Measurements from ENCODE around the gene CHCHD3.

DNA sequence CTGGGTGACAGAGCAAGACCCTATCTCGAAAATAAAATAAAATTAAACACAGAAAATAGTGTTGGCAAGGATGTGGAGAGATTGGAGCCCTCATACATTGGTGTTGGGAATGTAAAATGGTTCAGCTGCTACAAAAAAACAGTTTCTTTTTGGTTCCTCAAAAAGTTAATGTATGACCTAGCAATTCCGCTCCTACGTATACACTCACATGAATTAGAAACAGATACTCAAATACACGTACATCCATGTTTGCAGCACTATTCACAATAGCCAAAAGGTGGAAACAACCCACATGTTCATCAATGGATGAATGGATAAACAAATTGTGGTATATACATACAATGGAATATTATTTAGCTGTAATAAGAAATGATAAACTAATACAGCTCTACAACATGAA lies 28.4 kb upstream of the CHCHD3 start:
- TF ChIP-seq, protein P1, sequence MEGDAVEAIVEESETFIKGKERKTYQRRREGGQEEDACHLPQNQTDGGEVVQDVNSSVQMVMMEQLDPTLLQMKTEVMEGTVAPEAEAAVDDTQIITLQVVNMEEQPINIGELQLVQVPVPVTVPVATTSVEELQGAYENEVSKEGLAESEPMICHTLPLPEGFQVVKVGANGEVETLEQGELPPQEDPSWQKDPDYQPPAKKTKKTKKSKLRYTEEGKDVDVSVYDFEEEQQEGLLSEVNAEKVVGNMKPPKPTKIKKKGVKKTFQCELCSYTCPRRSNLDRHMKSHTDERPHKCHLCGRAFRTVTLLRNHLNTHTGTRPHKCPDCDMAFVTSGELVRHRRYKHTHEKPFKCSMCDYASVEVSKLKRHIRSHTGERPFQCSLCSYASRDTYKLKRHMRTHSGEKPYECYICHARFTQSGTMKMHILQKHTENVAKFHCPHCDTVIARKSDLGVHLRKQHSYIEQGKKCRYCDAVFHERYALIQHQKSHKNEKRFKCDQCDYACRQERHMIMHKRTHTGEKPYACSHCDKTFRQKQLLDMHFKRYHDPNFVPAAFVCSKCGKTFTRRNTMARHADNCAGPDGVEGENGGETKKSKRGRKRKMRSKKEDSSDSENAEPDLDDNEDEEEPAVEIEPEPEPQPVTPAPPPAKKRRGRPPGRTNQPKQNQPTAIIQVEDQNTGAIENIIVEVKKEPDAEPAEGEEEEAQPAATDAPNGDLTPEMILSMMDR (IDR thresholded peaks at IDR 0.05): no peak
- no peak for TF ChIP-seq POLR2A (IDR thresholded peaks at IDR 0.05)
- no peak for TF ChIP-seq POLR2AphosphoS5 (IDR thresholded peaks at IDR 0.05)

All from breast epithelium (tissue), 3 donors.